Skeletal muscle satellite cell (primary cell): ENCODE results near the gene TRIM67.

Experiments used
- H3K27me3 ChIP-seq: 2 replicates; pipeline ENCODE4 v1.7.0; 2013; ENCODE audit warnings: low read length; ENCODE audit not compliant: control insufficient read depth, insufficient read depth
- H3K36me3 ChIP-seq: 2 replicates; pipeline ENCODE4 v1.7.0; 2013; ENCODE audit warnings: mild to moderate bottlenecking, control low read depth, low read length; ENCODE audit not compliant: insufficient read depth
- H3K4me1 ChIP-seq: 2 replicates; pipeline ENCODE4 v1.7.0; 2013; ENCODE audit warnings: low read length; ENCODE audit not compliant: control insufficient read depth, insufficient read depth
- H3K4me2 ChIP-seq: 2 replicates; pipeline ENCODE4 v1.7.0; 2013; ENCODE audit warnings: mild to moderate bottlenecking, low read length
- H3K4me3 ChIP-seq: 2 replicates; pipeline ENCODE4 v1.7.0; 2013; ENCODE audit warnings: low read length
- H3K9ac ChIP-seq: 2 replicates; pipeline ENCODE4 v1.7.0; 2013; ENCODE audit warnings: mild to moderate bottlenecking, low read depth, low read length, moderate library complexity
- H3K9me3 ChIP-seq: replicated peaks from 2 replicates; pipeline ENCODE4 v1.7.0; 2013; ENCODE audit warnings: mild to moderate bottlenecking, control low read depth, low read length

Gene TRIM67

DNA sequence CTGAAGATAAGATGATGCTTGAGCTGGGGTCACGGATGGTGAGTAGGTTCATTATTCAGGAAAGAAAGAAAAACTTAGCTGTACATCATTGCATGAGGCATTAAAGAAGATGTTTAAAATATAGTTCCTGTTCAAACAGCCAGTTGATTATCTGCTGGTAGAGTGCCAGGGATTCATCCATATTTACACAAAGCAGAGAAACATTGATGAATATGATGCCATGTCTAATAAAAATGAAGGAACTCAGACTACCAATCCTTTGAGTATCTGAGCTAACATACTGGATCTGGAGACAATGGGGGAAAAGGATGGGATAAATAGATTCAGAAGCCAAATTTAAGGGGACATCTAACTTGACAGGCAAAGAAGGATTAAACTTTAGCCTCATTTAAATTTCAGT is 14.6 kb downstream of the TRIM67 start:
- H3K36me3 ChIP-seq = no peaks in the 10 kb centered on the region
- H3K4me1 ChIP-seq = no peaks in the 10 kb centered on the region
- no peaks in the 10 kb centered on the region for H3K9me3 ChIP-seq
- H3K27me3 ChIP-seq = peaks cover 31% of the 10 kb centered on the region
- no peak overlapping the region for H3K4me2 ChIP-seq
- no peak overlapping the region for H3K4me3 ChIP-seq
- no peak overlapping the region for H3K9ac ChIP-seq

GRCh38 chr1:231177226-231177625 is 15.4 kb downstream of the TRIM67 start:
- no peak overlapping the region for H3K4me3 ChIP-seq
- no peaks in the 10 kb centered on the region for H3K4me1 ChIP-seq
- peaks cover 33% of the 10 kb centered on the region for H3K27me3 ChIP-seq

GRCh38 chr1:231177936-231178335 is 16.1 kb downstream of the TRIM67 start:
- no peak overlapping the region for H3K9ac ChIP-seq
- H3K27me3 ChIP-seq = peaks cover 39% of the 10 kb centered on the region
- no peaks in the 10 kb centered on the region for H3K9me3 ChIP-seq
- no peaks in the 10 kb centered on the region for H3K4me1 ChIP-seq
- H3K36me3 ChIP-seq = no peaks in the 10 kb centered on the region
- no peak overlapping the region for H3K4me3 ChIP-seq
- H3K4me2 ChIP-seq = no peak overlapping the region

More at GRCh38 chr1:231177226-231177625, 15.4 kb downstream of the TRIM67 start:
- Histone ChIP-seq H3K4me2 (no peak overlapping the region), H3K36me3 (no peaks in the 10 kb centered on the region), H3K9ac (no peak overlapping the region), H3K9me3 (no peaks in the 10 kb centered on the region)

DNA sequence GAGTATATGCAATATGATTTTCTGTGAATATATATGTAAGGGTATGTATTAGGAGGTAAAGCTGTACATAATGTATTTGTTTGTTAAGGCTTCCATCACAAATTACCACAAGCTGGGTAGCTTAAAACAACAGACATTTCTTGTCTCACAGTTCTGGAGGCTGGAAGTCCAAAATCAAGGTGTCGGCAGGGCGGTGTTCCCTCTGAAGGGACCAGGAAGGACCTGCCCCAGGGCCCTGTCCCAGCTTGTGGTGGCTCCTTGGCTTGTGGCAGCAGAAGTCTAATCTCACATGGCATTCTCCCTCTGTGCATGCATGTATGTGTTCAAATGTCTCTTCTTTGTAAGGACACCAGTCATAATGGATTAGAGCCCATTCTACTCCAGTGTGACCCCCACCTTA is 17.1 kb downstream of the TRIM67 start:
- Histone ChIP-seq H3K9ac (no peak overlapping the region), H3K4me2 (no peak overlapping the region), H3K27me3 (peaks cover 49% of the 10 kb centered on the region), H3K36me3 (no peaks in the 10 kb centered on the region), H3K9me3 (no peaks in the 10 kb centered on the region), H3K4me3 (no peak overlapping the region), H3K4me1 (no peaks in the 10 kb centered on the region)

GRCh38 chr1:231180034-231180433 is 18.2 kb downstream of the TRIM67 start:
- Histone ChIP-seq H3K36me3 (no peaks in the 10 kb centered on the region), H3K4me1 (no peaks in the 10 kb centered on the region), H3K4me3 (no peak overlapping the region), H3K9me3 (no peaks in the 10 kb centered on the region), H3K9ac (no peak overlapping the region), H3K27me3 (peaks cover 53% of the 10 kb centered on the region), H3K4me2 (no peak overlapping the region)

DNA sequence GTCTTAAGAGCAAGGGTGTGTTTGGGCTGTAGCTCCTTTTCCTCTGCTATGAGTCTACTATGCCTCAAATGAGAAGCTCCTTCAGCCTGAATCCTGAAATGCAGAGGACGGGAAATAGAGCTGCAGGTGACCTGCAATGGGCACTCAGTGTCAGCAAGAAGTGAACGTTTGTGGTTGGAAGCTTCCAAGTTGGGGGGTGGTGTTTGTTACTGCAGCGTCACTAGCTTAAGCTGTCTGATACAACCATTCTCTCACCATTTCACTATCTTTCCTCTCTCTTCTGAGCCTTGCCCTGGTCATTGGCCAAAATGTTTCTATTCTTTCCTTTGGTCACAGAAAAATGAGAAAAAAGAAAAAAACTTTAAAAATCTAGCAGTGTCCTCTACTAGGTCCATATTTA is 19.4 kb downstream of the TRIM67 start:
- H3K4me2 ChIP-seq = no peak overlapping the region
- no peak overlapping the region for H3K9ac ChIP-seq
- H3K4me3 ChIP-seq = no peak overlapping the region
- H3K36me3 ChIP-seq = no peaks in the 10 kb centered on the region
- H3K9me3 ChIP-seq = no peaks in the 10 kb centered on the region
- no peaks in the 10 kb centered on the region for H3K4me1 ChIP-seq
- peaks cover 54% of the 10 kb centered on the region for H3K27me3 ChIP-seq

DNA sequence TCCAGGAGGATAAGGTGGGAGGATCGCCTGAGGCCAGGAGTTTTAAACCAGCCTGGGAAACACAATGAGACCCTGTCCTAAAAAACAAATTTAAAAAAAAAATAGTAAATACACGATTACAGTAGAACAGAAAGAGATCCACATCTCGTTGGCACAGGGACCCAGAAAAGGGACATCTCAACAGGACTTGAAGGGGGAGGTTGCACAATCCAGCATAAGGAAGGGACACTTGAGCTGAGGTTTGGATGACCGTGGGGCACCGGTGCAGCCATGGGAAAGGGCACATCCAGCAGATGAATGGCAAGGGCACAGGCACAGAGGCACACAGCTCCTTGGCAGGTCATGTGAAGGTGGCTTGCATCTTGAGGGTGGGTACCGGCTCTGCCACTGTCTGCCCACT is 20.5 kb downstream of the TRIM67 start:
- peaks cover 59% of the 10 kb centered on the region for H3K27me3 ChIP-seq
- H3K4me3 ChIP-seq = no peak overlapping the region
- no peak overlapping the region for H3K4me2 ChIP-seq
- H3K9me3 ChIP-seq = no peaks in the 10 kb centered on the region
- H3K36me3 ChIP-seq = no peaks in the 10 kb centered on the region
- H3K9ac ChIP-seq = no peak overlapping the region
- no peaks in the 10 kb centered on the region for H3K4me1 ChIP-seq

DNA sequence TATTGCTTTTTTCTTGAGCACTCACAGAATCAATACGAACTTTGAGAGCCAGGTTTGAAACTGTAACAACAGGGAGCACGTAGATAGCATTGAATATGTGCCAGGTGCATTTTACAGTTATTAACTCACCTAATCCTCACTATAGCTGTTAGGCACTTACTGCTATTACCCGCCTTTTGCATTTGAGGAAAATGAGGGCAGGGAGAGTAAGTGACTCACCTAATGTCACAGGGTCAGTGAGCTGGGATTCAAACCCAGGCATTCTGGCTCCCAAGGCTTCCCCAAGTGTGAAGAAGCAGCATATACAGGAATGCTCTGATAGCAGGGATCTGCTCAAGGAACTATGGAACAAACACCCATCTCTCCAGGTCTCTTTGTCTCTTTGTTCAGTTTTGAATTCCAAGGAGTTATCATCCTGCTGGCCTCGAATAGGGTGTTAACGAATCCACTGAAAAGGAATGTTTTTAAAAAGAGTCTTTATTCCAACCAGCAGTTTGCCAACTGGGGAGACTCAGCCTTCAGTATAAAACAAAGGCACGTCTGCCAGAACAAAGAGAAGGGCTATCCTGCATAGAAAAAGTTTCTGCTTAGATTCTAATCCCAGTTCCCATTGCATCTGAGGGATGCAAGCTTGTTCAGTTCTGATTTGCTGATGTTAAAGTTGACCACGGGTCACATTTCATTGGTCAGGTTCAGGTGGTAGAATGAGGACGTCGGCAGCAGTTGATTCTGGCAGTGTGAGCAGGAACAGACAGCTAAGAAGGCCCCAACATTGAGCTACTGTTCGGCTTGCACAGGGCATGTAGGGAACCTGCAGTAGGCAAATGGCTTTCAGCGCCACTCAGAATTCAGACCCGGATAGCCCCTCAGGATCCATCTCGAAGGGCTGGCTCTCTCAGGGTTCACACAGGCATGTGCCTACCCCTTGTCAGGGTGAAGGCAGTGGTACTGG is 22.1 kb downstream of the TRIM67 start:
- Histone ChIP-seq H3K4me3 (no peak overlapping the region), H3K36me3 (no peaks in the 10 kb centered on the region), H3K9me3 (no peaks in the 10 kb centered on the region), H3K4me1 (no peaks in the 10 kb centered on the region), H3K27me3 (peaks cover 66% of the 10 kb centered on the region), H3K4me2 (no peak overlapping the region), H3K9ac (no peak overlapping the region)

DNA sequence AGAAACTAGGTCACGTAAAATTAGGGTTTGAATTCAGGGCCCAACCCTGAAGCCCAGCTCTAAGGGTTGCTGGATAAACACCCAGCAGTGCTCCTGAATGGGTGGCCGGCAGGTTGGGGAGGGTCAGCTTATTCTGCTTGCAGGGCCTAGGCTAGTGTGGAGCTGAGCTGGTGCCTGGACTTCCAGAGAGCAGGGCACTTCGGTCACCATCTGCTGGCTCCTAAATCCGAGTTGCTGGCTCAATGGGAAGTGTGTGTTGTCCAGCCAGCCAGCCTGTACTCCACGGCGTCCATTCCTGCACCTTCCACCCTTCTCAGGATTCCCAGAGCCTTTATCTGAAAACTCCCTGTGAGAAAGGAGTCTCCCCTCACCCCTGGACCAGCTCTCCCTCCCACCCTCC is 23.0 kb downstream of the TRIM67 start:
- Histone ChIP-seq H3K27me3 (peaks cover 66% of the 10 kb centered on the region), H3K4me2 (no peak overlapping the region), H3K9ac (no peak overlapping the region), H3K4me3 (no peak overlapping the region), H3K9me3 (no peaks in the 10 kb centered on the region), H3K4me1 (no peaks in the 10 kb centered on the region), H3K36me3 (no peaks in the 10 kb centered on the region)

GRCh38 chr1:231185391-231185790 is 23.5 kb downstream of the TRIM67 start:
- Histone ChIP-seq H3K27me3 (peaks cover 70% of the 10 kb centered on the region), H3K4me3 (no peak overlapping the region), H3K4me1 (no peaks in the 10 kb centered on the region), H3K9ac (no peak overlapping the region), H3K9me3 (no peaks in the 10 kb centered on the region), H3K4me2 (no peak overlapping the region), H3K36me3 (no peaks in the 10 kb centered on the region)

DNA sequence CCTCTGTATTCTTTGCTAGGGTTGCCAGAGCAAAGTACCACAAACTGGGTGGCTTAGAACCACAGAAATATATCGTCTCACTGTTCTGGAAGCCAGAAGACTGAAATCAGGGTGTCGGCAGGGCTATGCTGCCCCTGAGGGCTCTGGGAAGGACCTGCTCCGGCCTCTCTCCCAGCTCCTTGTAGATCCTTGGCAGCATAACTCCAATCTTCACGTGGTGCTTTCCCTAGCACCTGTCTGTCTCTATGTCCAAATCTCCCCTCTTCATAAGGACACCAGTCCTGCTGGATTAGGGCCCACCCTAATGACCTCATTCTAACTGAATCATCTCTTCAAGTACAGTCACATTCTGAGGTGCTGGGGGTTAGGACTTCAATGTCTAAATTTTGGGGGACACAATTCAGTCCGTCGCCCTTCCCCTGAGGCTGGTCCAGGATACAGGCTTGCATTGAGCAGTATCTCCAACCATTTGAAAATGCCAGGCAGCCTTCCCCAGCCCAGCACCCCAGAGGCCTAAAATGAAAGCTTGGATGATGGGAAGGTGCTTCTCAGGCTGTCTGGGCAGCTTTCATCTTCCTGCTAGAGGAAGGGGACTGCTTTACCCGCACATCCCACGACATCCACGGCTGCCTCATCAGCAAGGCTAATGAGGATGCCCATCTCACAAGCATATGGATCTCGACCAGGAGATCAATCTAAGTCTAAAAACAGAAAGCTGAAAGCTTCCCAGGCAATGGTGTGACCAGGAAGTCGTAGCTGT is 24.7 kb downstream of the TRIM67 start:
- H3K36me3 ChIP-seq = no peaks in the 10 kb centered on the region

More for the DNA sequence above, 24.7 kb downstream of the TRIM67 start:
- no peak overlapping the region for H3K4me2 ChIP-seq
- no peak overlapping the region for H3K9ac ChIP-seq
- H3K4me1 ChIP-seq = no peaks in the 10 kb centered on the region
- peaks cover 71% of the 10 kb centered on the region for H3K27me3 ChIP-seq
- H3K4me3 ChIP-seq = no peak overlapping the region
- H3K9me3 ChIP-seq = no peaks in the 10 kb centered on the region
